Lung (tissue), 12 donors: ENCODE data around the gene LDB2. TPM values are rescaled to one million over a fixed set of nuclear protein-coding genes. Genes with fewer than 3 reads are reported as not detected.

Experiments
- ATAC-seq: fragments of 200-7000 bp; cut with Tn5 transposase; one replicate; pipeline ENCODE4 v1.9.1; 2020; ENCODE audit warnings: moderate number of reproducible peaks; ENCODE audit not compliant: insufficient read depth, low FRiP score
- DNase-seq, 3 donors: peaks; one replicate each; pipeline ENCODE4 v3.0.0-alpha.2; 2013 to 2017
- H3K27ac ChIP-seq, 2 donors: one replicate each; pipeline ENCODE4 v1.5.1; 2013; ENCODE audit warnings: mild to moderate bottlenecking in 2 of 2, moderate library complexity in 2 of 2, control low read depth in 1 of 2, inconsistent platforms in 1 of 2, low read depth in 1 of 2, low read length in 1 of 2
- H3K27me3 ChIP-seq, 3 donors: one replicate each; pipeline ENCODE4 v1.5.1; 2013; ENCODE audit warnings: low read length in 2 of 3; ENCODE audit not compliant: control insufficient read depth in 3 of 3, insufficient read depth in 3 of 3
- H3K36me3 ChIP-seq, 4 donors: one replicate each; pipeline ENCODE4 v1.5.1; 2013; ENCODE audit warnings: low read length in 4 of 4, mild to moderate bottlenecking in 1 of 4, moderate library complexity in 1 of 4; ENCODE audit not compliant: control insufficient read depth in 4 of 4, insufficient read depth in 4 of 4
- H3K4me1 ChIP-seq, 5 donors: one replicate each; pipeline ENCODE4 v1.5.1; 2013; ENCODE audit warnings: low read length in 5 of 5, mild to moderate bottlenecking in 2 of 5, moderate library complexity in 1 of 5; ENCODE audit not compliant: control insufficient read depth in 5 of 5, insufficient read depth in 5 of 5
- H3K4me3 ChIP-seq: one replicate; pipeline ENCODE4 v1.5.1; 2013; ENCODE audit warnings: mild to moderate bottlenecking, control low read depth, moderate library complexity
- H3K9ac ChIP-seq, 2 donors: one replicate each; pipeline ENCODE4 v1.5.1; 2013; ENCODE audit warnings: low read length in 2 of 2, control low read depth in 1 of 2; ENCODE audit not compliant: insufficient read depth in 1 of 2
- H3K9me3 ChIP-seq, 4 donors: one replicate each; pipeline ENCODE4 v1.5.1; 2013; ENCODE audit warnings: low read length in 3 of 4, mild to moderate bottlenecking in 1 of 4, moderate library complexity in 1 of 4; ENCODE audit not compliant: control insufficient read depth in 4 of 4, insufficient read depth in 3 of 4
- CTCF ChIP-seq: IDR thresholded peaks from 2 replicates; pipeline ENCODE4 v1.5.1; 2012; ENCODE audit warnings: mild to moderate bottlenecking; ENCODE audit errors: control extremely low read depth, extremely low read depth
- WGBS, 2 donors: extraction: QIAGEN DNeasy Blood & Tissue Kit; methylation state at CpG; one replicate each; pipeline ENCODE4 v1.1.7; 2013; 5-methylcytosine and 5-hydroxymethylcytosine counted together
- polyA plus RNA-seq, 2 donors: library from polyadenylated mRNA; stranded (reverse); fragments of 200-250 nt; gene quantifications; one replicate each; pipeline ENCODE4 v1.2.1, GENCODE V29; 2013
- total RNA-seq, 2 donors: library from RNA; depleted of rRNA in 1 of 2; stranded (reverse); fragments of >200 nt in 1 of 2; gene quantifications; one replicate each; pipeline ENCODE4 v1.2.1, GENCODE V29; 2014 to 2021
- donor health status: control.
- donor health status: control.
- donor health status: Bipolar disorder and iron deficiency.
- donor health status: healthy.
- donor health status: DM: yes; HTN: yes; CAD: no.

LDB2 gene
- total and polyA plus RNA-seq, 4 donors = 18.1 to 147 (median 46.1) TPM

GRCh38 chr4:16464651-16465050, 433.8 kb downstream of the LDB2 start:
- Histone ChIP-seq H3K27me3 (no peaks in the 10 kb centered on the region), H3K9me3 (no peaks in the 10 kb centered on the region), H3K4me3 (no peak overlapping the region), H3K4me1 (no peaks in the 10 kb centered on the region), H3K36me3 (no peaks in the 10 kb centered on the region), H3K27ac (no peak overlapping the region), H3K9ac (no peak overlapping the region)
- ATAC-seq = no peak
- TF ChIP-seq CTCF = no peak
- no peak for DNase-seq
- WGBS, 2 donors = 76 to 89% methylated on average over 2 of the region's 2 CpGs

- Histone ChIP-seq H3K9ac (no peak overlapping the region), H3K27me3 (no peaks in the 10 kb centered on the region), H3K9me3 (peaks cover 0 to 2% (median 0%) of the 10 kb centered on the region in 4 donors), H3K4me1 (no peaks in the 10 kb centered on the region), H3K36me3 (no peaks in the 10 kb centered on the region), H3K27ac (no peak overlapping the region), H3K4me3 (no peak overlapping the region)
- 93 to 94% methylated on average over 3 of the region's 3 CpGs for WGBS, 2 donors
- no peak for ATAC-seq
- no peak for DNase-seq
- TF ChIP-seq CTCF = no peak
Observed at GRCh38 chr4:16462656-16463055, 435.8 kb downstream of the LDB2 start.

GRCh38 chr4:16461362-16461761, 437.1 kb downstream of the LDB2 start:
- DNase-seq (no peak), ATAC-seq (no peak)
- no peaks in the 10 kb centered on the region for H3K36me3 ChIP-seq
- WGBS, 2 donors = 81 to 83% methylated on average over 1 of the region's 1 CpG
- H3K9me3 ChIP-seq = peaks cover 0 to 2% (median 0%) of the 10 kb centered on the region in 4 donors
- H3K27me3 ChIP-seq = no peaks in the 10 kb centered on the region
- no peak overlapping the region for H3K4me3 ChIP-seq
- TF ChIP-seq CTCF = no peak
- no peak overlapping the region for H3K9ac ChIP-seq
- H3K4me1 ChIP-seq = no peaks in the 10 kb centered on the region
- H3K27ac ChIP-seq = no peak overlapping the region

GRCh38 chr4:16457944-16458343, 440.5 kb downstream of the LDB2 start:
- WGBS, 2 donors = 90 to 92% methylated on average over 4 of the region's 4 CpGs

More at GRCh38 chr4:16457944-16458343, 440.5 kb downstream of the LDB2 start:
- no peaks in the 10 kb centered on the region for H3K27me3 ChIP-seq
- H3K4me3 ChIP-seq = no peak overlapping the region
- no peak for TF ChIP-seq CTCF
- no peak overlapping the region for H3K9ac ChIP-seq
- H3K9me3 ChIP-seq = peaks cover 0 to 2% (median 0%) of the 10 kb centered on the region in 4 donors
- no peak overlapping the region for H3K27ac ChIP-seq
- DNase-seq (no peak), ATAC-seq (no peak)
- no peaks in the 10 kb centered on the region for H3K36me3 ChIP-seq
- H3K4me1 ChIP-seq = no peaks in the 10 kb centered on the region
